GM23338 (cell line): ENCODE measurements around the gene LCP2.

Source experiments
- CREB1 ChIP-seq: fragments of 250-450 bp; sonication (Bioruptor Pico); IDR thresholded peaks from 2 replicates; pipeline ENCODE4 v1.5.0; 2020; ENCODE audit warnings: low read depth, mild to moderate bottlenecking, moderate library complexity
- CTCF ChIP-seq, 2 experiments: fragments of 200-600 bp in 1 of 2; sonication (generic) in 1 of 2; conservative IDR thresholded peaks; 2 replicates each; pipeline versions ENCODE4 v1.5.1 to v1.6.1; 2016 to 2017; ENCODE audit warnings: antibody characterized with exemption in 2 of 2, low read depth in 2 of 2, mild to moderate bottlenecking in 2 of 2, moderate library complexity in 1 of 2
- ETS1 ChIP-seq: IDR thresholded peaks from 2 replicates; pipeline ENCODE4 v1.6.1; 2016; ENCODE audit warnings: antibody characterized with exemption
- EZH2 ChIP-seq: fragments of 200-600 bp; sonication (generic); IDR thresholded peaks from one replicate; pipeline ENCODE4 v1.8.0; 2017; ENCODE audit warnings: antibody characterized with exemption, mild to moderate bottlenecking, low read depth; ENCODE audit not compliant: unreplicated experiment
- EZH2phosphoT487 ChIP-seq: fragments of 200-600 bp; sonication (generic); IDR thresholded peaks from one replicate; pipeline ENCODE4 v1.8.1; 2018; ENCODE audit warnings: antibody characterized with exemption; ENCODE audit not compliant: unreplicated experiment
- JUNB ChIP-seq: IDR thresholded peaks from one replicate; pipeline ENCODE4 v1.6.1; 2016; ENCODE audit warnings: antibody characterized with exemption; ENCODE audit not compliant: unreplicated experiment
- NANOG ChIP-seq: IDR thresholded peaks from 2 replicates; pipeline ENCODE4 v1.6.1; 2016; ENCODE audit warnings: antibody characterized with exemption, borderline replicate concordance
- POLR2AphosphoS5 ChIP-seq: IDR thresholded peaks from 2 replicates; pipeline ENCODE4 v1.6.1; 2016; ENCODE audit warnings: antibody characterized with exemption, low read depth
- REST ChIP-seq: IDR thresholded peaks from one replicate; pipeline ENCODE4 v1.6.1; 2018; ENCODE audit warnings: antibody characterized with exemption; ENCODE audit not compliant: unreplicated experiment
- STAT1 ChIP-seq: IDR thresholded peaks from one replicate; pipeline ENCODE4 v1.6.1; 2016; ENCODE audit warnings: antibody characterized with exemption; ENCODE audit not compliant: unreplicated experiment
- ZNF114 ChIP-seq: fragments of 250-450 bp; sonication (Bioruptor Pico); IDR thresholded peaks from 2 replicates; pipeline ENCODE4 v1.5.0; 2020; ENCODE audit warnings: mild to moderate bottlenecking, moderate library complexity
- ZNF331 ChIP-seq: fragments of 250-450 bp; sonication (Bioruptor Pico); IDR thresholded peaks from 2 replicates; pipeline ENCODE4 v1.5.0; 2020; ENCODE audit warnings: low read depth, mild to moderate bottlenecking, moderate library complexity
- ZNF462 ChIP-seq: fragments of 250-450 bp; sonication (Bioruptor Pico); IDR thresholded peaks from 2 replicates; pipeline ENCODE4 v1.5.0; 2020; ENCODE audit warnings: mild to moderate bottlenecking, moderate library complexity

- TF ChIP-seq CTCF (conservative IDR thresholded peaks at IDR 0.05; ENCODE audit: low read depth in 2 of 2) (no peak), EZH2phosphoT487 (no peak), POLR2AphosphoS5 (no peak), REST (no peak), EZH2 (no peak), ZNF331 (CRISPR knock-in tag) (no peak), CREB1 (CRISPR knock-in tag) (no peak), JUNB (no peak), ETS1 (no peak), STAT1 (no peak), ZNF114 (no peak), NANOG (no peak), ZNF462 (CRISPR knock-in tag) (no peak)
Measured at GRCh38 chr5:170226661-170227060, 70.9 kb downstream of the LCP2 start.
